ENCODE results near the gene ABHD15.

The ABHD15 gene, protein sequence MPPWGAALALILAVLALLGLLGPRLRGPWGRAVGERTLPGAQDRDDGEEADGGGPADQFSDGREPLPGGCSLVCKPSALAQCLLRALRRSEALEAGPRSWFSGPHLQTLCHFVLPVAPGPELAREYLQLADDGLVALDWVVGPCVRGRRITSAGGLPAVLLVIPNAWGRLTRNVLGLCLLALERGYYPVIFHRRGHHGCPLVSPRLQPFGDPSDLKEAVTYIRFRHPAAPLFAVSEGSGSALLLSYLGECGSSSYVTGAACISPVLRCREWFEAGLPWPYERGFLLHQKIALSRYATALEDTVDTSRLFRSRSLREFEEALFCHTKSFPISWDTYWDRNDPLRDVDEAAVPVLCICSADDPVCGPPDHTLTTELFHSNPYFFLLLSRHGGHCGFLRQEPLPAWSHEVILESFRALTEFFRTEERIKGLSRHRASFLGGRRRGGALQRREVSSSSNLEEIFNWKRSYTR

DNA sequence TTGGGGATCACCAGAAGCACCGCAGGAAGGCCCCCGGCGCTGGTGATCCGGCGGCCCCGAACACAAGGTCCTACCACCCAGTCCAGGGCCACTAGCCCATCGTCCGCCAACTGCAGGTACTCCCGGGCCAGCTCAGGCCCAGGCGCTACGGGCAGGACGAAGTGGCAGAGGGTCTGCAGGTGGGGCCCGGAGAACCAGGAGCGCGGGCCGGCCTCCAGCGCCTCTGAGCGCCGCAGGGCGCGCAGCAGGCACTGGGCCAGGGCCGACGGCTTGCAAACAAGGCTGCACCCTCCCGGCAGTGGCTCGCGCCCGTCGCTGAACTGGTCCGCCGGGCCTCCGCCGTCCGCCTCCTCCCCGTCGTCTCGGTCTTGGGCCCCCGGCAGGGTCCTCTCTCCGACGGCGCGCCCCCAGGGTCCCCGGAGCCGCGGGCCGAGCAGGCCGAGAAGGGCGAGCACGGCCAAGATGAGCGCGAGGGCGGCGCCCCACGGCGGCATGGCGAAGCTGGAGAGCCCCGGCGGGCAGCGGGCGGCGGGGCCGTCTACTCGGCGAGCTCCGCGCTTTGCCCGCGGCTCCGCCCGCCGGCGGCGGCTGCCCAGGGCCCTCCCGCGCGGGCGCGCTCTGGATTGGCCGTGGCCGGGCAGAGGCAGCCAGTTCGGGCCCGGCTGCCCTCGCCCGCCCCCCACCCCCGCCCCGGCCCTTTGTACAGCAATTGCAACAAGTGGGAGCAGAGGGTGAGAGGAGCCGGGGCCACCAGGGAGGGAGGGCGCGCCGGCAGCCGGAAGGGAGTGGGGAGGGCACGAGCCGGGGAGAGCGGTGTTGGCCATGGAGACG, at the start of gene ABHD15:
TSS of gene ABHD15 (minus strand) at position 565 of the 831 bp plus-strand sequence. CDS start at position 494, 71 bp downstream.
- peak; percentile 60 for DNase-seq

DNA sequence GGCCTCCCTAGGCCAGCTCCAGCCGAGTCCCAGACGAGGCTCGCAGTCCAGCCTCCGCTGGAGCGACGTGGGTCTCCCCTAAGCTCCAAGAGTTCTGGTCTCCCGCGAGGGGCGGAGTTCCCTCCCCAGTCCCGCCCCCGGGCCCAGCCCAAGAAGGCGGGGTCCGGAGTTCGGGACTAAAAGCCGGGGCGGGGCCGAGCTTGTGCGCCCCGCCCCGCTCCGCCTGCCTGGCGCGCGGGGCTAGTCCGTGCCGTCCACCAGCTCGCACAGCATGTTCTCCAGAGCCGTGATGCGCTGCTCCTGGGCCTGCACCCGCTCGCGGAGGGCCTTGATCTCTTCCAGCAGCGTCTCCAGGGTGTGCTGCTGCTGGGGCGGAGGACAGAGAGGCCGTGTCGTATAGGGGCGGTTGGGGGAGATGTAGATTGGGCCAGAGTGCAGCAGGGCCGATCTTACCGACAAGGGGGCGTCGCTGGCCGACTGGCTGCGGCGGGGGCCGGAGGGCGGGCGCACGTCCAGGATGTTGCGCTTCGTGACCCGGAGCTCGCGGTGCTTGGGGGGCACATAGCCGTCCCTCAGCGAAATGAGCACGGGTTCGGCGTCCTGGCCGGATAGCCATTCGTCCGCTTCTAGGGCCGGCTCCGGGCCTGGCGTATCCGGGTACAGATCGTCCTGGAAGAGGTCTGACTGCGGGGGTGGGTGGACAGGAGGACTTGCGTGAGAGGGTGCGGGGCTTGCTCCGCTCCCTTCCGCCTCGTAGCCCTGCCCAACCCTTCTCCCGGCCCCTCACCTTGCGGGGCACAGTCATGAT, 48.9 kb upstream of the ABHD15 start:
- peak; percentile 80 for DNase-seq

DNA sequence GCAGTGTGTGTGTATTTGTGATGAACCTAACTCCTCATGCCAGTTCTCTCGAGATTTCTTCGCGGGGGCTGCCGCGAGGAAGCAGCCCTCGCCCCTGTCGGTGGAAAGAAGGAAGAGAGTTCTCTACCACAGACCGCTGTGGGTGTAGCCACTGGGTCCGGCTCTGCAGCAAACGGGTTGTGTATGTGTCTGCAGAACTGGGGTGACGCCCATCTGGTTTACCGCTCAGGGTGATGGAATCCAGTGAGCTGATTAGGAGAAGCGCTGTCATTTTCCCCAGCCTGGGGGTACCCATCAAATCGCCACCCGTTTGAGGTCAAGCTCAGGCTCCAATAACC, 48.2 kb upstream of the ABHD15 start:
- no peak for DNase-seq

DNA sequence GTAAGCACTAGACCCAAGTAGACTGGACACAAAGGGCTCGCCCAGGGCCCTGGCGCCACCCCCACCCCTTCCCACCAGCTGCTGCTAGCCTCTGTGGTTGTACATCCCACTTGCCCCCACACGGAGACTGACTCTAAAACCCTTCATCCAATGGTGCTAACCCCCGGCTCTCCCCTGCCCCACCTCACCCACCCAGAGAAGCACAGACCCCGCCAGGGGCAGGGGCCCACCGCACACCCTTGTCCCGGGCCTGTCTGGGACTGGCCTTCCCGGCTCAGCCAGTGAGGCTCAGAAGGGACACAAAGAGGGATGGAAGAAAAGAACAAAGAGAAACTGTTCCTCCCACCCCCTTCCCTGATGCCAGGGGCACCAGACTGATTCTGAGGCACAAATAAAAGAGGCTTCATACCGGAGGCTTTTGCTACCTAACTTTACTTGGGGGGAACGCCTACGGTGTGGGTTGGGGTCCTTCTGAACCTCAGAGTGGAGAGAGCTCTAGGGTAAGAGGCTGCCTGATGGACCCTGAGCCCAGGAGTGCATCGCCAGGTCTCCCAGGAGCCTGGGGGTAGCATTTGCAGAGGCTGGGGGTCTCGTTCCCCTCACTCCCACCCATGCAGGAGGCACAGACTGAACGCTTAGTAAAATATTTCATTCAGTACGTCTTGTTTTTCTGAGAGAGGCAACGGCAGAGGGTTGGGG, 47.7 kb upstream of the ABHD15 start:
- DNase-seq: no peak

DNA sequence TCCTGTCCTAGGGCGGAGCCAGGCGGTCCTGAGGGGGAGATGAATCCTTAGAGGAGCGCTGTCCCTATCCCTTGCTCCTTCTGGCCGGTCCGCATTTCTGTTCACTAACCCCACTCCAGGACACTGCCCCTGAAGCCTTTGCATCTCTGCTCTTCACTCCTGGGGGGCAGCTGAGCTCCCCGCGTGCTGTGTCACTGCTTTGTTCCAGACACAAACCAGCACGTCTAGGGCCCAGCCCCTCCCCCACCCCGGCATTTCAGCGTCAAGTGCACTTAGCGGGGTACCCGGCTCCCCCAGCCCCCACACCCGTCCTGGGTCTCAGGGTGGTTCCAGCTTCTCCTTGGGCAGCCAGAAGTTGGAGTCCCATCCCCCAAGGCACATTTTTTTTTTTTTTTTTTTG, 47.0 kb upstream of the ABHD15 start:
- DNase-seq: no peak

DNA sequence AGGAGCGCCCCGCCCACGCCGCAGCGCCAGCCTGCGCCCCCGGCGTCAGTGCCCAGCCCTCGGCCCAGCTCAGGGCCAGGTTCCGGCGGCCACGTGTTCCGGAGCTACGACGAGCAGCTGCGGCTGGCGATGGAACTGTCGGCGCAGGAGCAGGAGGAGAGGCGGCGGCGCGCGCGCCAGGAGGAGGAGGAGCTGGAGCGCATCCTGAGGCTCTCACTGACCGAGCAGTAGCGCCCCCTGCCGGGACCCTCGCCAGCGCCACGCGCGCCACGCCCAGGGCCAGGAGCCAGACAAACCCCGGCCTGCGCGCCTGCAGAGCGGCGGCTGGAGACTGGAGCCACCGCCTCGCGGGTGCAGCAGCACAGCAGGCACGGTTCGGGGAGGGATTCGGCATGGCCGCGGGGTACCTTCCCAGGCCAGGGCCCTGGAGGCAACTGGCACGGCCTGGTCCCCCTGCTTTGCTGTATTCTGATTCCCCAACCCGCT, 46.6 kb upstream of the ABHD15 start:
- no peak for DNase-seq

DNA sequence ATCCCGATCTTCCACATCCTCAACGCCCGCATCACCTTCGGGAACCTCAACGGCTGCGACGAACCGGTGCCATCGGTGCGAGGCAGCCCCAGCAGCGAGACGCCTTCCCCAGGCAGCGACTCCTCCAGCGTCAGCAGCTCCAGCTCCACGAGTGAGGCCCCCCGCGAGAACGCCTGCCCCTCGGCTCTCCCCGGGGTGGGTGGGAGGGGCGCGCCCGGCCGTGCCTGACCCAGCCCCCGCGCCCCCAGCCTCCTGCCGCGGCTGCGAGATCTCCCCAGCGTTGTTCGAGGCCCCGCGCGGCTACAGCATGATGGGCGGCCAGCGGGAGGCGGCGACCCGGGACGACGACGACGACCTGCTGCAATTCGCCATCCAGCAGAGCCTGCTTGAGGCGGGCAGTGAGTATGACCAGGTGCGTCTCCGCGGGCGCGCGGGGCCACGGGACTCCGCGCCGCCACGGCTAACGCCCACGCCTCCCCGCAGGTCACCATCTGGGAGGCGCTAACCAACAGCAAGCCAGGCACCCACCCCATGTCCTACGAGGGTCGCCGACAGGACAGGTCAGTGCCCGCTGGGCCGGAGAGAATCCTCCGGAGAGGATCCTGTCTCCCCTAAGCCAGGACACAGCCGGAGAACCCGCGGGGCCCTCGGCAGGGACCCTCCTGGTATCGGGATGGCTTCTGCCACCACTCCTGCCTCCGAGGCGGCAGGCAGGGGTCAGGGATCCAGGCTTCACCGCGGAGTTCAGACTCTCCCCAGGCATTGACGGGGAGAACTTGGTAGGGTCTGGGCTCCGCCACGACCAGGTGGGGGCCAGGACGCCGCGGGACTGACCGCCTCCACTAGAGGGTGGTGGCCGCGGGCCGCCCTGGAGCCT, 45.8 kb upstream of the ABHD15 start:
- DNase-seq: no peak

DNA sequence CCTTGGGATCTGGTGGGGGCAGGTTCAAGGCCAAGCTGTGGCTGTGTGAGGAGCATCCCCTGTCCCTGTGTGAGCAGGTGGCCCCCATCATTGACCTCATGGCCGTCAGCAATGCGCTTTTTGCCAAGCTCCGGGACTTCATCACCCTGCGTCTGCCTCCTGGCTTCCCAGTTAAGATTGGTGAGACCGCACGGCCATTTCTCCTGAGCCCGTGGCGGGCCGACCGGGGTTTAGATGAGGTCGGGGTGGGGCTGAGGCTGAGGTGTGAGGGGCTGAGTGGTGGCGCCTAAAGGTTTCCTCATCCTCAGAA, 45.2 kb upstream of the ABHD15 start:
- no peak for DNase-seq

DNA sequence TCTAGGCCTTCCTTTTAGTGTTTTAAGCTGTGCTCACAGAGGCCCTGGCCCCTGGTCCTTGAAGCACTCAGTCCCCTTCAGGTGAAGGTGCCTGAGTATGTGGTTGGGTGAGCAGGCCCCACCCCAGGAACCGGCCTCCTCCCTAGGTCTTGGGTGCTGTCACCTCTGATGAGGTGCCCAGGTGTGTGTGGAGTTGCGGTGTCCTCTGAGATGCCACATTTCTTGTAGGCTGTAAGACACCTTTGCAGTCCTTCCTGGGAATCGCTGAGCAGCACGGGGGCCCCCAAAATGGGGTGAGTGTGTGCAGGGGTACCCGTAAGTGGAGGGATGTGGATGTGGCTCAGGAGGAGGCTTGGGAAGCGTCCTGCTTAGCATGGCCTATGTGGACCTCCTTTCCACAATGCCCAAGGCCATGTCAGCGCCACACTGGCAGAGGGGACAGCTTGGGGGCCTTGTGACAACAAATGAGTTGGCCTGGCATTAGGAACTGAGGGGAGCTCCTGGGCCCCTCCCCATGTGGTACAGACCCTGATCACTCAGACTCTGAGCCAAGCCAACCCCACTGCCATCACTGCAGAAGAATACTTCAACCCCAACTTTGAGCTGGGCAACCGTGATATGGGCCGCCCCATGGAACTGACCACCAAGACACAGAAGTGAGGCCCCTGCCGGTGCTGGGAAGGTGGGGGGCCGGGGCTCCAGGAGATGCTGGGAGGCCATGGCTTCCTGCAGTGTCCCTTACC, 44.7 kb upstream of the ABHD15 start:
- no peak for DNase-seq

DNA sequence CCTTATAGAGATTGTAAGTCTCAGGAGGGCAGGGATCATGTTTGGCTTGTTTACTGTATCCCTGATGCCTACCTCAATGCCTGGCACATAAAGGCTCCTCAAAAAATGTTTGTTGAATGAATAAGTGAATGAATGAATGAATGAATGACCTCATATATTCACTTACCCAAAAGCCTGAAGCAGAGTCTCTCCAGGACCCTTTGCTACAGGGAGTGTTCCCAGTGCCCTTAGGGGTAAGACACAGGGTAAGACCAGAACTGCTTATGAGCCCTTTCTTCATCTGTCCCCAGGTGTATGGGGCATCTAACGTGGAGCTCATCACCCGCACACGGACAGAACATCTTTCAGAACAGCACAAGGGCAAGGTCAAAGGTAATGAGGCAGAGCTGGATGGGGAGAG, 43.6 kb upstream of the ABHD15 start:
- no peak for DNase-seq

DNA sequence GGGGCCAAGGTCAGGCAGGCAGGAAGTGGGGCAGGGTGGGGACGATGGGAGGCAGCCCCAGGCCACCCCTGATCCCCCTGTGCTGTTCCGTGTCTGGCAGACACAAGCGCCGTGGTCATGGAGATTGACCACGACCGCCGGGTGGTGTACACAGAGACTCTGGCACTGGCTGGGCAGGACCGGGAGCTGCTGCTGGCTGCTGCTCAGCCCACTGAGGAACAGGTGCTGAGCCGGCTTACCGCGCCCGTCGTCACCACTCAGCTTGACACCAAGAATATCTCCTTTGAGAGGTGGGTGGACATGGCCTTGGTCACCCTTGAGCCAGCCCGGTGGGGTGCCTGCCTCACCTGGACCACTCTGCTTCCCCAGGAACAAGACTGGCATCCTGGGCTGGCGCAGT, 42.1 kb upstream of the ABHD15 start:
- DNase-seq: no peak

DNA sequence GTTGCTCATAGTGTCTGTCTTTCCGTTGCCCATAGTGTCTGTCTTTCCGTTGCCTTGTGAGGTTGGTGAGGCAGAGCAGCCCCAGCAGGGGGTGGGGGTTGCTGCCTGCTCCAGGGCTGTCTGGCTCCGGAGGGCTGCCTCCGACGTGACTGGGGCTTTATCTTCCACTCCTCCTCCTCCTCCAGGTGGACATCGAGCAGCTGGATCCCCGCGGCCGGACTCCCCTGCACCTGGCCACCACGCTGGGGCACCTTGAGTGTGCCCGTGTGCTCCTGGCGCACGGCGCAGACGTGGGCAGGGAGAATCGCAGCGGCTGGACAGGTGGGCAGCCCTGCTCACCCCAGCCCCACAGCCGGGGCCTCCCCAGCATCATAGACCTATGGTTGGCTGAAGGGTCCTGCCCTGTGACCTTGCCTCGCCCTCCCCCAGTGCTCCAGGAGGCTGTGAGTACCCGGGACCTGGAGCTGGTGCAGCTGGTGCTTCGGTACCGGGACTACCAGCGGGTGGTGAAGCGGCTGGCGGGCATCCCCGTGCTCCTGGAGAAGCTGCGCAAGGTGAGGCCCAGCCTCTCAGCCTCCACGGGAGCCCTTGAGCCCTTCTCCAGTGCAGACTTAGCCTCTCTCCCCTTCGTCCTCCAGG, 40.8 kb upstream of the ABHD15 start:
- DNase-seq: no peak

DNA sequence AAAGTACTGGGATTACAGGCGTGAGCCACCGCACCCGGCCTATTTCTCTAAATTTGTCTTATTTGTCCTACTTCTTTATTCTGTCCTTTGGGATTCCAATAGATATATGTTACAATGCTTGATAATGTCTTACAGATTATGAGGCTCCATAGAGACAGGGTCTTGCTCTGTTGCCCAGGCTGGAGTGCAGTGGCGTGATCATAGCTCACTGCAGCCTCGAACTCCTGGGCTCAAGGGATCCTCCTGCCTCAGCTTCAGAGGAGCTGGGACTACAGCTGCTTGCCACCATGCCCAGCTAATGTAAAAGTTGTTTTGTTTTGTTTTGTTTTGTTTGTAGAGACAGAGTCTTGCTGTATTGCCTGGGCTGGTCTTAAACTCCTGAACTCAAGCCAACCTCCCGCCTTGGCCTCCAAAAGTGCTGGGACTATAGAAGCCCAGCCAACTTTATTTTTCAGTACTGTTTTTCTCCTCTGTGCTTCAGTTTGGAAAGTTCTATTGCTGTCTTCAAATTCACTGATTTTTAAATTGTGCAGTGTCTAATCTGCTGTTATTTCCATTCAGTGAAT, 36.4 kb upstream of the ABHD15 start:
- DNase-seq: no peak

DNA sequence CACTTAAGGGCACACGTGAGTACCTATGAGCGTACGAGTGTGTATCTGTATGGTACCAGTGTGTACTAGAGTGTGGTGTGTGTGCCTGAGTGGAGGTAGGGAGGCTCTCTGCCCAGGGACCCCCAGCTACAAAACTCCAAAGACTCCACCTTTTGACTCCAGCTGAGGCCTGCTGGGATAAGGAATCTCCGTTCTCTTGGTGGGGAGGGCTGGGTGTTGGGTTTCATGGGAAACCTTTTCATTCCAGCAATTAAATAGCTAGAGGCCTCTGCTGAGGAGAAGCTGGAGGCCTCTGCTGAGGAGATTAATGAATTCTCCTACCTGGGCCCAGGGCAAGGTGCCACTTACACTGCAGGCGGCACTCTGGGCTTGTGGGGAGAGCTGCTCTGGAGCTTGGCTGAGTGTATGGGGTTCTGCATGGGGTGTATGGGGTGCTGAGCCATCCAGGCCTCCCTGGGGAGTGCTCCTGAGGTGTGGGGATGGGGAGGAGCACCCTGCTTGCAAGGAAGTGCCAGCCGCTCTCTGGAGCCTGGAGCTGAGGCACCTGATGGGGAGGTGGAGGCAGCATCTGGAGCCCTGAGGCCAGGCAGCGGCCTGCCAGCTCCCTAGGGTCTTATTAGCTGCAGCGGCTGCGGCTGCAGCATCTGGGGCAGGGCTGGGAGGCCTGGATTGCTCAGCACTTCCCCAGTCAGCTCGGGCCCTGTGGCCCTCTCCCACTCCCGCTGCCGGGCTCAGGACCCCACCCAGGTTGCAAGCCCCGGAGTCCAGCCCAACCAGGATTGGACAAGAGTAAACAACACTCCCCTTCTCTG, 30.7 kb upstream of the ABHD15 start:
- no peak for DNase-seq

DNA sequence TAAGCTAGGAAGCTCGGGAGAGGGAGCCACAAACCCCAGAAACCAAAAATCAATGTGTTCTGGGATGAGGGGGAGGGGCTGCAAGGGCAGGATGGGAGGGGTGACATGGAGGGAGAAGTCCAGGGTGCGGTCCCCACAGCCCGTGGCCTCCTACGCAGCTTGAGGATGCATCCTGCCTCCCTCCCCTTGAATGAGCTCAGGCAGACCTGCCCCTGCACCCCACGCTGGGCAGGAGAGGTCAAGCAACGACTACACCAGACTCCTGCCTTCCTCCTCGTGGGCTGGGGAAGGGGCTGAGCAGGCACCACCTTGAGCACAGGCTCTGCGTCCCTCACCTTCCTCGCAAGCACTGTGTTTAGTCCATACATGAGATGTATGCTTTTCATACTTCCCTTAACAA, 30.0 kb upstream of the ABHD15 start:
- DNase-seq: no peak

DNA sequence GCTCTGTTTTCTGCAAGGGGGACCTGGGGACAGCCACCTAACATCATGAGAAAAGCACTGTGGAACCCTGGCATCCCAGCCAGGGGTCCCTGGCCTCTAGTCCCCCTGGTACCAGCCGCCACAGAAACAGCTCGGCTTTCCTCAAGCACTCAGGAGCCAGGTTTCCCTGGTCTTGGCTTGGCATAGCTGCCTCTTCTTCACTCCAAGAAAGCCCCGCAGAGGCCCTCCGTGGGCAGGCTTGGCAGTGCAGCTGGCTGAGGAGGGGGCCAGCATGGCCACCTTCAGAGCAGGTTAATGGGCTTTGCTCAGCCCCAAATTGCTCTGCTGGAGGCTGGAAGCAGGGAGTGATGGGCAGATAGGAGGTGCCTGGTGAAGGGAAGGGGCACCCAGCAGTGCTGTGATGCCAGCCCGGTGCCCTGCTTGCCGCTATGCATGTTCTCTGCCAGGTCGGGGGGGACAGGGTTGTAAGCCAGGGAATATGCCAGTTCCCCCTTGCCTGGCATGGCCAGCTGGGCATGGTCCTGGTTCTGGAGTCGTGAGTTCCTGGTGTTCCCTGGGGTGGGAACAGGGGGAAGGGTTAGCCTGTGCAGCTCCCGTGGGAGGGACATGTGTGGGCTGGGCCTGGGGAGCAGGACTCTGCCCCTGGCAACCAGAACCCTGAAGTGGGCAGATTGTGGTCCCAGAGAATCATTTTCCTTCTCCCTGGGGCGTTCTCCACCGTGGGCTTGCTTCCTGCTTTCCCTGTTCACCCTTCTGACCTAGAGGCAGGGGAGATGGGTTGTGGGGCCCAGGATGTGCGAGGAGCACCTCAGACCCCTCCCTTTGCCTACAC, 29.3 kb upstream of the ABHD15 start:
- no peak for DNase-seq

DNA sequence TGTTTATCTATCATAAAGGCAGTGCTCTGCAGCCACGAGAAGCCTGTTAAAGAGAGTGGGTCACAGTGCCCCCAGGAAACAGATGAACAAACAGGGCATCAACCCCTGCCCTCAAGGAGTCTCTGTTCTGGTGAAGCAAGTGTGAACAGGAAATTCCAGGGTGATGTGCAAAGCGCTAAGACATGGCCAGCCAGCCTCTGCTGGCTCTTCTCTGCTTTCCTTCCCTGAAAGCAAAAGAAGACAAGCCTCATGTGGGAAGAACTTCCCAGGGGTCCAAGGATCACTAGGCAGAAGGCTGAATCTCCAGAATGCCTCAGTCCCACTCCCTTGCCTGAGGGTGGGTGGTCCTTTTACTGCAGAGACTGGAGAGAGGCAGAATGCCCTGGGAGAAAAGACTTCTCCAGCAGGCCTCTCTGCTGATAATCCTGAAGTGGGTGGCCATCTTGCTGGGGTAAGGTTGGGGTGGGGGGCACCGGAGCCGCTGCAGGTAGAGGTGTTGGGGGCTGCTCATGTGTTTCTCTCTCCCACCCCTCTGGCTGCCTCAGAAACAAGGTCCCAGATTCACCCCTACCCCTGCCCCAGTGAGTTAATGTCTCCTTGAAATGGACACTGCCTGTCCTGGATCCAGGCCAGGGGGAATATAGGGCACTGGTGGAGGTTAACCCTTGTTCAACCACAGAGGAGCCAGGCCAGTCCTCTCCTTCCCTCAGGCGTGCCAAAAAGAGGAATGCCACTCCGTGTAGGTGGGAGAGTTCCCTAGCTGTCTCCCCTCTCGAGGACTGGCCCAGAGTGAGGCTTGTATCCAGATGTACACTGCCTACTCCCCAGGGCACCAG, 28.5 kb upstream of the ABHD15 start:
- no peak for DNase-seq

All from NCI-H748 treated with DMSO at 0.1 percent for 48 hours (cell line).